NK-92 treated with Interleukin-12 subunit alpha and Interleukin-12 subunit beta, amount 100 ng/mL, for 24 hours (cell line): ENCODE results near the gene FEN1.

Experiments used
- DNase-seq: peaks from one replicate; lab custom pipeline; 2025; lab: John Stamatoyannopoulos, UW

FEN1 gene

GRCh38 chr11:61794579-61794978 lies 1.9 kb downstream of the FEN1 start:
- DNase-seq = no peak

- no peak for DNase-seq
Measured at GRCh38 chr11:61795459-61795858, 2.7 kb downstream of the FEN1 start.

- DNase-seq = no peak
Measured at GRCh38 chr11:61795876-61796526, 3.3 kb downstream of the FEN1 start.

GRCh38 chr11:61797263-61797944 lies 4.7 kb downstream of the FEN1 start:
- no peak for DNase-seq

- DNase-seq = no peak
Measured at GRCh38 chr11:61799665-61800284, 7.1 kb downstream of the FEN1 start.

GRCh38 chr11:61800331-61801281 lies 7.9 kb downstream of the FEN1 start:
- no peak for DNase-seq

- no peak for DNase-seq
Measured at GRCh38 chr11:61802605-61803004, 9.9 kb downstream of the FEN1 start.

- DNase-seq = no peak
Measured at GRCh38 chr11:61803889-61804647, 11.4 kb downstream of the FEN1 start.

GRCh38 chr11:61805146-61805545 lies 12.4 kb downstream of the FEN1 start:
- no peak for DNase-seq

- DNase-seq = no peak
Measured at GRCh38 chr11:61806785-61807184, 14.1 kb downstream of the FEN1 start.

- no peak for DNase-seq
Measured at GRCh38 chr11:61810671-61811175, 18.0 kb downstream of the FEN1 start.

- no peak for DNase-seq
Measured at GRCh38 chr11:61811831-61812230, 19.1 kb downstream of the FEN1 start.

- DNase-seq = no peak
Measured at GRCh38 chr11:61812736-61813411, 20.2 kb downstream of the FEN1 start.

- DNase-seq = no peak
Measured at GRCh38 chr11:61814247-61814957, 21.7 kb downstream of the FEN1 start.

GRCh38 chr11:61814958-61815789 lies 22.5 kb downstream of the FEN1 start:
- DNase-seq = no peak

- DNase-seq = no peak
Measured at GRCh38 chr11:61815790-61816735, 23.4 kb downstream of the FEN1 start.

- peak; percentile 58 for DNase-seq
Measured at GRCh38 chr11:61816736-61817455, 24.2 kb downstream of the FEN1 start, which contains the start of gene FADS1. Gene FADS1 (minus strand): TSS chr11:61817003. CDS start chr11:61816929, 74 bp downstream.
